ENCODE measurements around the gene CNEP1R1. TPM values are rescaled to one million over a fixed set of nuclear protein-coding genes. Genes with fewer than 3 reads are reported as not detected.
A peak's percentile ranks its signal among the peaks of the same experiment; 100 is the strongest.

Gene CNEP1R1
- total and polyA plus RNA-seq, 4 experiments from 2014 or later, result 19.2 to 40.8 (median 27.6) TPM

DNA sequence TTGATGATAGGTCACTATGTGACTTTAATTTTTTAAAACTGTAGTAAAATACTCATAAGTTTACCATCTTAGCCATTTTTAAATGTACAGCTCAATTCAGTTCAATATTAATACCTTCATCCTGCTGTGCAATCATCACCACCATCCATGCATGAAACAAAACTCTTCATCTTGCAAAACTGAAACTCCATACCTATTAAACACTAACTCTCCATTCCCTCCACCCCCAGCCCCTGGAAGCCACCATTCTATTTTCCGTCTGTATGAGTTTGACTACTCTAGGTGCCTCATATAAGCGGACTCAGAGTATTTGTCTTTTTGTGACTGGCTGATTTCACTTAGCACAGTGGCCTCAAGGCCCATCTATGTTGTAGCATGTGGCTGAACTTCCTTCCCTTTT, 9.4 kb upstream of the CNEP1R1 start:
- DNase-seq, result no peak
- Histone ChIP-seq H3K27me3 (ENCODE audit: insufficient read depth, low read length) (no peaks in the 10 kb centered on the region), H3K4me3 (ENCODE audit: low read length in 2 of 2) (no peak overlapping the region), H3K36me3 (ENCODE audit: insufficient read depth, low read length) (no peaks in the 10 kb centered on the region), H3K4me1 (ENCODE audit: insufficient read depth, low read length) (no peaks in the 10 kb centered on the region), H3K9me3 (ENCODE audit: control insufficient read depth in 1 of 2, low read length in 2 of 2) (no peaks in the 10 kb centered on the region), H3K27ac (ENCODE audit: low read depth, low read length) (no peak overlapping the region)
- H3K4me1 Mint-ChIP-seq, result peaks cover 0 to 3% (median 0%) of the 10 kb centered on the region in 4 donors
- no peak overlapping the region for H3K4me3 Mint-ChIP-seq
- no peaks in the 10 kb centered on the region for H3K9me3 Mint-ChIP-seq
- peaks cover 2 to 3% of the 10 kb centered on the region in 2 donors for H3K27me3 Mint-ChIP-seq
- H3K27ac Mint-ChIP-seq, result no peak overlapping the region
- intact Hi-C loops (cut with micrococcal nuclease), result no loop called here
- POLR2A ChIA-PET (ENCODE audit: partially characterized antibody), result interaction anchor here (0.6 kb wide), 1 partner anchor 19 kb away, joined by 3 read pairs; no protein-coding TSS in a partner anchor
- CTCF ChIA-PET (ENCODE audit: partially characterized antibody), result interaction anchor here (2.4 kb wide), 1 partner anchor 9 kb away, joined by 10 read pairs; the partner anchor contains the start of gene CNEP1R1
- no peaks in the 10 kb centered on the region for H3K36me3 Mint-ChIP-seq

GRCh38 chr16:50017553-50017952, 7.5 kb upstream of the CNEP1R1 start:
- Mint-ChIP-seq H3K36me3 (no peaks in the 10 kb centered on the region), H3K4me1 (peaks cover 0 to 8% (median 1%) of the 10 kb centered on the region in 4 donors), H3K4me3 (no peak overlapping the region), H3K27me3 (peaks cover 2 to 8% of the 10 kb centered on the region in 2 donors), H3K9me3 (no peaks in the 10 kb centered on the region), H3K27ac (no peak overlapping the region)
- ChIA-PET CTCF (ENCODE audit: partially characterized antibody) (interaction anchor here (0.6 kb wide), 1 partner anchor 397 kb away, joined by 5 read pairs; no protein-coding TSS in a partner anchor), POLR2A (ENCODE audit: partially characterized antibody) (no interaction called here)
- Histone ChIP-seq H3K9me3 (ENCODE audit: control insufficient read depth in 1 of 2, low read length in 2 of 2) (no peaks in the 10 kb centered on the region), H3K27me3 (ENCODE audit: insufficient read depth, low read length) (no peaks in the 10 kb centered on the region), H3K4me3 (ENCODE audit: low read length in 2 of 2) (no peak overlapping the region), H3K36me3 (ENCODE audit: insufficient read depth, low read length) (no peaks in the 10 kb centered on the region), H3K27ac (ENCODE audit: low read depth, low read length) (no peak overlapping the region), H3K4me1 (ENCODE audit: insufficient read depth, low read length) (no peaks in the 10 kb centered on the region)
- no peak for DNase-seq
- intact Hi-C loops (cut with micrococcal nuclease), result no loop called here

GRCh38 chr16:50021544-50021943, 3.5 kb upstream of the CNEP1R1 start:
- no peak overlapping the region for H3K4me3 ChIP-seq (ENCODE audit: low read length in 2 of 2)
- H3K27ac Mint-ChIP-seq, result peak overlapping the region in 1 of 7 donors; percentile 36
- ChIA-PET POLR2A (ENCODE audit: partially characterized antibody) (no interaction called here), CTCF (ENCODE audit: partially characterized antibody) (interaction anchor here (1.1 to 1.4 kb wide), 2 partner anchors 189 to 785 kb away, joined by 3 to 4 read pairs; no protein-coding TSS in a partner anchor)
- no peaks in the 10 kb centered on the region for H3K9me3 ChIP-seq (ENCODE audit: control insufficient read depth in 1 of 2, low read length in 2 of 2)
- peaks cover 2 to 6% of the 10 kb centered on the region in 2 donors for H3K27me3 Mint-ChIP-seq
- H3K27ac ChIP-seq (ENCODE audit: low read depth, low read length), result no peak overlapping the region
- H3K27me3 ChIP-seq (ENCODE audit: insufficient read depth, low read length), result no peaks in the 10 kb centered on the region
- DNase-seq, result peak in 1 of 5 donors; percentile 3
- intact Hi-C loops (cut with micrococcal nuclease), result no loop called here
- no peak overlapping the region for H3K4me3 Mint-ChIP-seq
- H3K36me3 Mint-ChIP-seq, result peaks cover 0 to 12% of the 10 kb centered on the region in 2 donors
- peaks cover 14 to 22% (median 16%) of the 10 kb centered on the region in 4 donors for H3K4me1 Mint-ChIP-seq
- no peaks in the 10 kb centered on the region for H3K9me3 Mint-ChIP-seq
- peaks cover 18% of the 10 kb centered on the region for H3K4me1 ChIP-seq (ENCODE audit: insufficient read depth, low read length)
- H3K36me3 ChIP-seq (ENCODE audit: insufficient read depth, low read length), result no peaks in the 10 kb centered on the region

- H3K27ac Mint-ChIP-seq, result peak overlapping the region in 4 of 7 donors; percentile 15 to 97 (median 41)
- H3K4me3 ChIP-seq (ENCODE audit: low read length in 2 of 2), result no peak overlapping the region
- peaks cover 34% of the 10 kb centered on the region for H3K4me1 ChIP-seq (ENCODE audit: insufficient read depth, low read length)
- intact Hi-C loops (cut with micrococcal nuclease), result no loop called here
- peak overlapping the region in 1 of 8 donors; percentile 21 for H3K4me3 Mint-ChIP-seq
- no peak overlapping the region for H3K27ac ChIP-seq (ENCODE audit: low read depth, low read length)
- CTCF ChIA-PET (ENCODE audit: partially characterized antibody), result interaction anchor here (0.5 to 5.2 kb wide), 6 partner anchors 187 to 793 kb away, joined by 3 to 121 read pairs (median 24); no protein-coding TSS in a partner anchor
- H3K27me3 ChIP-seq (ENCODE audit: insufficient read depth, low read length), result no peaks in the 10 kb centered on the region
- H3K27me3 Mint-ChIP-seq, result peaks cover 2 to 6% of the 10 kb centered on the region in 2 donors
- no peaks in the 10 kb centered on the region for H3K9me3 Mint-ChIP-seq
- peaks cover 16 to 27% (median 21%) of the 10 kb centered on the region in 4 donors for H3K4me1 Mint-ChIP-seq
- H3K36me3 ChIP-seq (ENCODE audit: insufficient read depth, low read length), result no peaks in the 10 kb centered on the region
- POLR2A ChIA-PET (ENCODE audit: partially characterized antibody), result interaction anchor here (0.6 to 1.4 kb wide), 3 partner anchors 45 to 643 kb away, joined by 3 read pairs; no protein-coding TSS in a partner anchor
- H3K9me3 ChIP-seq (ENCODE audit: control insufficient read depth in 1 of 2, low read length in 2 of 2), result no peaks in the 10 kb centered on the region
- H3K36me3 Mint-ChIP-seq, result peaks cover 0 to 13% of the 10 kb centered on the region in 2 donors
- DNase-seq, result no peak
Observed at GRCh38 chr16:50023641-50024040, 1.4 kb upstream of the CNEP1R1 start.

GRCh38 chr16:50024207-50024606, 818 bp upstream of the CNEP1R1 start:
- intact Hi-C loops (cut with micrococcal nuclease), result no loop called here
- Histone ChIP-seq H3K27ac (ENCODE audit: low read depth, low read length) (peak overlapping the region; percentile 75), H3K36me3 (ENCODE audit: insufficient read depth, low read length) (no peaks in the 10 kb centered on the region), H3K4me3 (ENCODE audit: low read length in 2 of 2) (no peak overlapping the region), H3K4me1 (ENCODE audit: insufficient read depth, low read length) (peaks cover 34% of the 10 kb centered on the region), H3K27me3 (ENCODE audit: insufficient read depth, low read length) (no peaks in the 10 kb centered on the region), H3K9me3 (ENCODE audit: control insufficient read depth in 1 of 2, low read length in 2 of 2) (no peaks in the 10 kb centered on the region)
- ChIA-PET POLR2A (ENCODE audit: partially characterized antibody) (interaction anchor here (1.4 to 2.4 kb wide), 6 partner anchors 10 to 643 kb away, joined by 3 to 32 read pairs (median 5); partner anchors contain the start of gene HEATR3), CTCF (ENCODE audit: partially characterized antibody) (interaction anchor here (0.5 to 5.2 kb wide), 40 partner anchors 9 to 792 kb away, joined by 3 to 121 read pairs (median 6); partner anchors contain the start of genes CYLD, HEATR3 and SNX20)
- peaks cover 18 to 28% (median 22%) of the 10 kb centered on the region in 4 donors for H3K4me1 Mint-ChIP-seq
- peaks cover 0 to 6% of the 10 kb centered on the region in 2 donors for H3K27me3 Mint-ChIP-seq
- H3K27ac Mint-ChIP-seq, result peak overlapping the region; percentile 91 to 99 (median 96)
- H3K9me3 Mint-ChIP-seq, result no peaks in the 10 kb centered on the region
- H3K36me3 Mint-ChIP-seq, result peaks cover 0 to 15% of the 10 kb centered on the region in 2 donors
- DNase-seq, result peak in 2 of 5 donors; percentile 0 to 2
- peak overlapping the region in 6 of 8 donors; percentile 88 to 99 (median 96) for H3K4me3 Mint-ChIP-seq

- DNase-seq, result peak in 4 of 5 donors; percentile 37 to 56 (median 39)
- ChIA-PET CTCF (ENCODE audit: partially characterized antibody) (interaction anchor here (0.6 to 5.2 kb wide), 57 partner anchors 9 to 791 kb away, joined by 3 to 121 read pairs (median 5); partner anchors contain the start of genes CYLD, HEATR3 and SNX20), POLR2A (ENCODE audit: partially characterized antibody) (interaction anchor here (0.6 to 2.4 kb wide), 22 partner anchors 9 to 781 kb away, joined by 3 to 32 read pairs (median 4); partner anchors contain the start of genes ADCY7, CYLD, HEATR3 and TENT4B)
- H3K4me1 ChIP-seq (ENCODE audit: insufficient read depth, low read length), result peaks cover 34% of the 10 kb centered on the region
- H3K27ac ChIP-seq (ENCODE audit: low read depth, low read length), result peak overlapping the region; percentile 75
- H3K27ac Mint-ChIP-seq, result peak overlapping the region; percentile 91 to 99 (median 95)
- H3K4me3 Mint-ChIP-seq, result peak overlapping the region; percentile 94 to 99 (median 96)
- no peaks in the 10 kb centered on the region for H3K9me3 ChIP-seq (ENCODE audit: control insufficient read depth in 1 of 2, low read length in 2 of 2)
- no peaks in the 10 kb centered on the region for H3K27me3 ChIP-seq (ENCODE audit: insufficient read depth, low read length)
- peaks cover 0 to 4% of the 10 kb centered on the region in 2 donors for H3K27me3 Mint-ChIP-seq
- peaks cover 20 to 32% (median 24%) of the 10 kb centered on the region in 4 donors for H3K4me1 Mint-ChIP-seq
- H3K9me3 Mint-ChIP-seq, result no peaks in the 10 kb centered on the region
- peaks cover 2% of the 10 kb centered on the region for H3K36me3 ChIP-seq (ENCODE audit: insufficient read depth, low read length)
- peaks cover 0 to 29% of the 10 kb centered on the region in 2 donors for H3K36me3 Mint-ChIP-seq
- intact Hi-C loops (cut with micrococcal nuclease), result loop anchor here (1.0 to 5.0 kb wide), 9 partner anchors 41 to 781 kb away; partner anchors contain the start of gene NKD1
- H3K4me3 ChIP-seq (ENCODE audit: low read length in 2 of 2), result peak overlapping the region; percentile 76 to 85
Observed at GRCh38 chr16:50025537-50025931, 509 bp downstream of the CNEP1R1 start.

- ChIA-PET CTCF (ENCODE audit: partially characterized antibody) (interaction anchor here (0.9 to 5.2 kb wide), 2 partner anchors 9 to 639 kb away, joined by 3 to 63 read pairs; no protein-coding TSS in a partner anchor), POLR2A (ENCODE audit: partially characterized antibody) (interaction anchor here (1.1 kb wide), 1 partner anchor 652 kb away, joined by 3 read pairs; no protein-coding TSS in a partner anchor)
- Histone ChIP-seq H3K27ac (ENCODE audit: low read depth, low read length) (no peak overlapping the region), H3K4me3 (ENCODE audit: low read length in 2 of 2) (no peak overlapping the region), H3K36me3 (ENCODE audit: insufficient read depth, low read length) (peaks cover 18% of the 10 kb centered on the region), H3K27me3 (ENCODE audit: insufficient read depth, low read length) (no peaks in the 10 kb centered on the region), H3K9me3 (ENCODE audit: control insufficient read depth in 1 of 2, low read length in 2 of 2) (no peaks in the 10 kb centered on the region), H3K4me1 (ENCODE audit: insufficient read depth, low read length) (peaks cover 34% of the 10 kb centered on the region)
- peaks cover 11 to 50% of the 10 kb centered on the region in 2 donors for H3K36me3 Mint-ChIP-seq
- H3K4me3 Mint-ChIP-seq, result no peak overlapping the region
- no peaks in the 10 kb centered on the region for H3K9me3 Mint-ChIP-seq
- no peak for DNase-seq
- H3K27ac Mint-ChIP-seq, result peak overlapping the region in 1 of 7 donors; percentile 31
- H3K4me1 Mint-ChIP-seq, result peaks cover 19 to 42% (median 24%) of the 10 kb centered on the region in 4 donors
- no peaks in the 10 kb centered on the region for H3K27me3 Mint-ChIP-seq
- intact Hi-C loops (cut with micrococcal nuclease), result loop anchor here (5.0 kb wide), 2 partner anchors 519 to 719 kb away; partner anchors contain the start of gene NKD1
Observed at GRCh38 chr16:50027829-50028228, 2.8 kb downstream of the CNEP1R1 start.

Data from CD4-positive, alpha-beta memory T cell (primary cell).